Type B pancreatic cell (in vitro differentiated cells): ENCODE measurements around the gene BPIFB6. TPM values are rescaled to one million over a fixed set of nuclear protein-coding genes. Genes with fewer than 3 reads are reported as not detected.

Experiments used
- DNase-seq: peaks from one replicate; pipeline ENCODE4 v3.0.0; 2021; ENCODE audit warnings: mixed read lengths; ENCODE audit not compliant: unreplicated experiment; ENCODE audit errors: extremely low spot score
- H3K27ac Mint-ChIP-seq: 2 replicates; pipeline ENCODE4 v1.8.0; 2021; ENCODE audit warnings: mild to moderate bottlenecking, mixed read lengths
- H3K27me3 Mint-ChIP-seq: 2 replicates; pipeline ENCODE4 v1.8.0; 2021; ENCODE audit warnings: mixed read lengths
- H3K36me3 Mint-ChIP-seq: 2 replicates; pipeline ENCODE4 v1.8.0; 2021; ENCODE audit warnings: mixed read lengths
- H3K4me1 Mint-ChIP-seq: one replicate; pipeline ENCODE4 v1.8.0; 2021; ENCODE audit warnings: mixed read lengths; ENCODE audit not compliant: unreplicated experiment
- H3K4me3 Mint-ChIP-seq: 2 replicates; pipeline ENCODE4 v1.8.0; 2021; ENCODE audit warnings: mild to moderate bottlenecking, mixed read lengths
- H3K9me3 Mint-ChIP-seq: 2 replicates; pipeline ENCODE4 v1.8.0; 2021; ENCODE audit warnings: mixed read lengths
- CTCF ChIP-seq: fragments of 200-600 bp; sonication (generic); conservative IDR thresholded peaks from 2 replicates; pipeline ENCODE4 v1.5.0; 2021; ENCODE audit warnings: antibody characterized with exemption, mild to moderate bottlenecking
- total RNA-seq: library from RNA; stranded (reverse); gene quantifications from 2 replicates; pipeline ENCODE4 v1.2.1, GENCODE V29; 2021; ENCODE audit warnings: low replicate concordance

Gene BPIFB6
- total RNA-seq, 1 donor from 2014 or later, result not detected

GRCh38 chr20:33061658-33062028 lies 30.2 kb downstream of the BPIFB6 start:
- H3K4me1 Mint-ChIP-seq, result no peaks in the 10 kb centered on the region
- no peak for TF ChIP-seq CTCF
- H3K36me3 Mint-ChIP-seq, result no peaks in the 10 kb centered on the region
- no peak overlapping the region for H3K4me3 Mint-ChIP-seq
- H3K9me3 Mint-ChIP-seq, result no peaks in the 10 kb centered on the region
- DNase-seq, result no peak
- H3K27me3 Mint-ChIP-seq, result peaks cover 5% of the 10 kb centered on the region
- H3K27ac Mint-ChIP-seq, result no peak overlapping the region

GRCh38 chr20:33062105-33062824 lies 30.8 kb downstream of the BPIFB6 start:
- Mint-ChIP-seq H3K27ac (no peak overlapping the region), H3K4me1 (no peaks in the 10 kb centered on the region), H3K36me3 (no peaks in the 10 kb centered on the region), H3K4me3 (no peak overlapping the region), H3K9me3 (no peaks in the 10 kb centered on the region), H3K27me3 (peaks cover 11% of the 10 kb centered on the region)
- TF ChIP-seq CTCF, result no peak
- no peak for DNase-seq

- DNase-seq, result no peak
- TF ChIP-seq CTCF, result no peak
- peaks cover 12% of the 10 kb centered on the region for H3K27me3 Mint-ChIP-seq
- no peaks in the 10 kb centered on the region for H3K9me3 Mint-ChIP-seq
- H3K27ac Mint-ChIP-seq, result no peak overlapping the region
- H3K4me1 Mint-ChIP-seq, result no peaks in the 10 kb centered on the region
- no peak overlapping the region for H3K4me3 Mint-ChIP-seq
- H3K36me3 Mint-ChIP-seq, result no peaks in the 10 kb centered on the region
These were observed 31.3 kb downstream of the BPIFB6 start for GRCh38 chr20:33062825-33063149.

- DNase-seq, result no peak
- Mint-ChIP-seq H3K4me3 (no peak overlapping the region), H3K27ac (no peak overlapping the region), H3K9me3 (no peaks in the 10 kb centered on the region), H3K27me3 (peaks cover 9% of the 10 kb centered on the region), H3K36me3 (no peaks in the 10 kb centered on the region), H3K4me1 (no peaks in the 10 kb centered on the region)
- no peak for TF ChIP-seq CTCF
These were observed 31.8 kb downstream of the BPIFB6 start for GRCh38 chr20:33063271-33063670.

- Mint-ChIP-seq H3K27me3 (peaks cover 16% of the 10 kb centered on the region), H3K4me3 (no peak overlapping the region), H3K27ac (peak overlapping the region; percentile 49), H3K36me3 (no peaks in the 10 kb centered on the region), H3K9me3 (no peaks in the 10 kb centered on the region), H3K4me1 (no peaks in the 10 kb centered on the region)
- no peak for DNase-seq
- TF ChIP-seq CTCF, result no peak
These were observed 33.3 kb downstream of the BPIFB6 start for GRCh38 chr20:33064572-33065287.
